GM19238 (cell line): ENCODE results near the gene SETD7.

ENCODE experiments used
- DNase-seq: peaks from one replicate; pipeline ENCODE4 v3.0.0; 2011; ENCODE audit warnings: low spot score; ENCODE audit not compliant: insufficient read length

Gene SETD7

DNA sequence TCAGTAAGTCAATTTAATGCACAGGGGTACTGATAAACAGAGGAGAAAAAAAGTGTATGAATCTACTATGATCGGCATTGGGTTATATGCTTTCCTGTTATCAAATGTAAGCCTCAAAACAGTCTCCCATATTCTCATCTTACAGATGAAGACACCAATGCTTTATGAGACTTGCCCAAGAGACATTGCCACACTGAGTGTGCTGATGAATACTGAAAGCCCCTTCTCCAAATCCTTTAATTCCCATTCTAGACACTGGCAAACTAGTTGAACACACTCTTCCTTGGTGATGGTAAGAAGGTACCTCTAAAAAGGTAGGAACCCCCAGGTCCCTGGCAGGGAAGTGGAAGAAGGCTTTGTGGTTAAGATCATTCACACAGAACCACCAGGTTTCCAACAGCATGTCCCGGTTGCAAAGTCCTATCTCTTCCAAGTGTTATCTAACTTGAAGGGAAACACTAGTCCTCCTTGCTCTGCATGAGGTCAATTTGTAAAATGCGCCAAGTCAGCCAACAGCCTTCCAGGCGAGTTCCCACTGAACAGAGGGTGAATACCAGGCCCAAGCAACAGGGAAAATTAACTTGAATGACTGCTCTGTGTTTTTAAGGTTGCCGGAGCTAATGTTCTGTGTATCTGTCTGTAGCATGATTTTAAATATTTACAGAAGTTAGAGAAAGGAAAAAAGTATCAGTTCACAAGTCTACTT is 5.1 kb downstream of the SETD7 start:
- no peak for DNase-seq

DNA sequence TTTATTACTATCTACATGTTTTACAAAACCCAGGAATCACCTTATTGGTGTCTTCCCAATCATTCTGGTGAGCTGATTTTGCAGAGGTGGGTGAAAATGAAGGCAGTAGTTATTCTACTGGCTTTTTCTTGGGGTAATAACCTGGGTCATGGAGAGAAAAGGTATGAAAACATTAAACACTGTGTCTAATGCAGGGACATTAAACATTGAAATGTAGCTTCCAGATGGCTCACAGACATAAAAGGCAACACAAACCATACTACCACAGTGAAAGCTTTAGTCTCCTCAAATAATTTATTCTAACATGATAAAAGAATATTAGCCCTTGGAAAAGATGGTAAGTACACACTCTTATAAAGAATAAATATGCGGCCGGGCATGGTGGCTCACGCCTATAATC is 8.0 kb downstream of the SETD7 start:
- no peak for DNase-seq

DNA sequence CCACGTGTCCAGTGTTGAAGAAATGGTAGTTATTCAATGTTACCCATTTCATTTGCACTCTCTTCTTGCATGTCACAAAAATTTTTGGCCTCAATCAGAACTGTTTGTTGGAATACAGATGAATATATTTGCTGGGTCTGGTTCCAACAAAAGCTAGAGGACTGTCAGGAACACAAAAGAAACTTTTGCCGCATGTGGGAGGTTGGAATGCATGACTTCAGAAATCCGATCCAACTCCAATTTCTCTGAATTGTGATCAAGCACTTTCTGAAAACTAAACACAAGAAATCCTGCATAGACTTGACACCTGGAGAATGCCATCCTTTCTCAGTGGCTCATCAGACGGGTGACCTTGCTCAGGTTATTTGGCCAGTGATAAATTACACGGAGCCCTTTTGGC is 15.4 kb downstream of the SETD7 start:
- DNase-seq, result no peak

DNA sequence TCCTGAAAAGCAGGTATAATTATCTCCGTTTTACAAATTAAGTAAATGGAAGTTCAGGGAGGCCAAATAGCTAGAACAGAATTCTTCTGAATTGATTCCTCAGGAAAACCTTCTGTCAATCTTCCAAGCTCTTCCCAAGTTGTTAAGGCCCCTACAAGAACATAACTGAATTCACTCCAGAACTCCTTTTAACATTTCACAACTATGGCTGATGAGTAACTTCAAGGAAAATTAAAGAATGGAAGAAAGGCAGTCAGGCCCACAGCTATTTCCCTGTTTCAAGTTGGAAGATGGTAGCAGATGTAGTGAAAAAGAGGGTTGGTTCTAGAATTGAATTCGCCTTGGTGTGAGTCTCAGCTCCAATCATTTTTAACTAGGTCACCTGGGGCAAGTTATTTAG is 15.9 kb downstream of the SETD7 start:
- DNase-seq, result no peak

DNA sequence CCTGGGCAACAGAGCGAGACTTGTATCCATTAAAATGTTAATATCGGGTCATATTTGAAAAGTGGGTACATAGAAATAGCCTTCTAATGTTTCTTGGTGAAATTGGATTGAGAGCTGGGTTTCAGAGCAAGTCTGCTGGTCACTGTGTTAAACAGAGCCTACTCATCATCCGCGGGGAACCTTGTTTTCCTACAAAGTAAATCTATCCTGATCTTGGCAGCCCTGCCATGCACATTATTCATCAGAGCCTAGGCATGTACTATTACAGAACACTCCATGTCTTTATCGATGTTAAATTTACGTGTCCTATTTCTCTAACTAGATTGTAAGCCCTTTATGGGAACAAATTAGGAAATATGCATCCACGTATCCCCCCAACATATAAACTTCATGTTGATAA is 18.7 kb downstream of the SETD7 start:
- no peak for DNase-seq

DNA sequence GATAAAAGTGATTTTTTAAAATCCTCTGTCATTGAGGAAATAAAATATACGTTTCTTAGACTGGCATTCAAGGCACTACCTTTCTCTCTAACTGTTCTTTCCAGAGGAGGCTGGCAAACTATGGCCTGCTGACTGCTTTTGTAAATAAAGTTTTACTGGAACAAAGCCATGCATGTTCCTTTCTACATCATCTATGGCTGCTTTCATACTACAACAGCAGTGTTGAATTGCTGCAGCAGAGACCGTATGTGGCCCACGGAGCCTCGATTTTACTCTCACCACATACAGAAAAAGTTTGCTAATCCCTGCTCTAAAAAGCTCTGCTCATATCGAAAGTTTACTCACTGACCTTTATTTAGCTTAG is 20.2 kb downstream of the SETD7 start:
- no peak for DNase-seq

DNA sequence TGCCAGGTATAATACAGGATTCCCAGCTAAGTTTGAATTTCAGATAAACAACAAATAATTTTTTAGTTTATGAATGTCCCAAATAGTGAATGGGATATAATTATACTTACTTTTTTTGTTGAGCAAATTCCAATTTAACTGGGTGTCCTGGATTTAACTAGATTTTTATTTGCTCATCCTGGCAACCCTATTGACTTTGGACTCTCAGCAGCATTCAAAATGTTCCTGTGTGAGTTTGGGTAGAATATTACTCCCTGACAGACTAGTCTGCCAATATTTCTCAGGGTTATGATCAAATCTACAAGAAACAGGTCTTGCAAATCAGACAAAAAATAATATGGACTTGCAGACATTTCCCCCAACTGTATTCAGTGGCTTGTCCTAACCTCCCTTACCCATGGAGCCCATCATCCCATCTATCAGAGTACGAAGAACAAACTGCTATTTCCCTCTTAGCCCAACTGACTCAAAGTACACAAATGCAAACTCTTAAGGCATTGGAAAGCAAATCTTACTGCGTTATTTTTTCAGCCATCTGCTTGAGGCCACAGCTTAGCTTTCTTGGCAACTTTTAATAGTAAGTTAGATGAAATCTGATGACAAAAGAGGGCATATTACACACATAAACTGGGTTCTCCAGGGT is 20.7 kb downstream of the SETD7 start:
- no peak for DNase-seq

DNA sequence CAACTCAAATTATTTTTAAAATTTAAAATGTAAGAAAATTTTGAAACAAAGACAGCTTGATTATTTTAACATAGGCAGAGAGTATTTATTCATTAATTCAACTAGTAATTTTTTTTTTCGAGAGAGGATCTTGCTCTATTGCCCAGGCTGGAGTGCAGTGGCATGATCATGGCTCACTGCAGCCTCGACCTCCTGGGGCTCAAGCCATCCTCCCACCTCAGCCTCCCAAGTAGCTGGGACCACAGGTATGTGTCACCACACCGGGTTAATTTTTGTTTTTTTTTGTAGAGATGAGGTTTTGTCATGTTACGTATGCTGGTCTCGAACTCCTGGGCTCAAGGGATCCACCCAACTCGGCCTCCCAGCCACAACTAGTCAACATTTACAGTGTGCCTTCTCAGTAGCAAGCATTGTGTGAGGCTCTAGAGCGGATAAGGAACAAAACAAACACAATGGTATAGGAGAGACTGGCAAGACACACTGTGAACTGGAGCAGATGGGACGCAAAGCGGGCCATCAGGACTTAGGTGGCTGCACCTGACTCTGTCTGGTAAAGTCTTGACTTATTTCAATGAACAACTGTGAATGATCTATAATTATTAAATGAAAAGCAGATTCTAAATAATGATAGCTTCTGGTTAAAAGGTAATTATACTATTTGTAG is 21.6 kb downstream of the SETD7 start:
- DNase-seq, result no peak

DNA sequence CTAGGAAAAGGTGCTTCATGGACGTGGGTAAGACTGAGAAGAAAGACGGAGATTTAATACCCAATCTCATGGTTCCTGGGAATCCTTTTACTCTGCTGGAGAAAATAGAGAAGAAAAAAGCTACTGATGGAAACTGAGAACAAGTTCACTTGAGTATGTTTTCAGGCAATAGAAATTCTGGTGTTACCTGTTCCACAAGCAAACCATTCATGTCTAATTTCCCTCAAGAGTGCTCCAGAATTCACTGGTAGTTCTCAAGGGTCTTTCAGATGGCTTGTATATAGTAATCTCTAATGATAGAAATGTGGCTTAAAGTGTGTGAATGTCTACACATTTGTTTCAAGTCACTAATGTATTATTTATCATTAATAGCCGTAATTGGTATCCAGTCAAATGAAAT is 22.5 kb downstream of the SETD7 start:
- no peak for DNase-seq

DNA sequence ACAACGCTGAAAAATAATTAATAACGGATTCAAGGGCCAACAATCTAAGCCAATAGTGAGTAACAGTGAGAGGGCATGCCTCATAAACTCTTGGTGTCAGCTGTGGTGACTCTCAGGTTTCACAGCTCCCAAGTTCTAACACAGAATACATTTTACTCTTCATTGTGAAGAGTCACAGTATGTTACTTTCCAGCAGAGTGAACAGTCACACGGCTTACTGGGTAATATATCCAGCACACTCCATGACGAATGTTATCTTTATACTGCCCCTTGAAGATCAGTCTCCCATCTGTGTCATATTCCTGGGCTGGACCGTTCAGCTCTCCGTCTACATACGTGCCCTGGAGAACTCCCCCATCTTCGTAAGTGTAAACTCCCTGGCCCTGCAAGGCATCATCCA is 23.1 kb downstream of the SETD7 start:
- no peak for DNase-seq

DNA sequence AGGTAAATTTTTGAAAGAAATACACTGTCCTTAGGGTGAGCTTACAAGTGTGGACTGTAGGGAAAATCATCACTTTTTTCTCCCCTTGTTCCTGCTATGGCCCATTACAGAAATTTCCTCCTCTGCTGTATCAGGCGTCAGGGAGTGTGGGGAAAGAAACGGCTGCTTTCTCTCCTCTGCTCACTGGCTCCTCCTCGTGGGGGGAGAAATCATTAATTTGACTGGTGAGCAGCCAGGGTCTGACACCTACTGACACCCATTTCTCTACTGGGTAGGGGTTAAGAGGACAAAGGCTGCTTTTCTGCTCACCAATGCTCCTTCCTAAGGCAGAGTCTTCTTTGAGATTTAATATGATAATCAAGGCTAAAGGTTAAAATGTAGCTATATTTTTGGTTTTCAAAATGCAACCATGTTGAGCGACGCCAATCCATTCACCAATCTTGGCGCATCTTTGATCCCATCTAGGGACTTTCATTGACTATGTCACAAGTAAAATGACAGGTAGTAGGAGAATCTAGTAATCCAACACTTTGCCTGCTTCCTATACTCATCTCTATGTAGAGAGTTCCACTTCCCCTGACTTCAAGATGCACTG is 25.1 kb downstream of the SETD7 start:
- peak; percentile 42 for DNase-seq

DNA sequence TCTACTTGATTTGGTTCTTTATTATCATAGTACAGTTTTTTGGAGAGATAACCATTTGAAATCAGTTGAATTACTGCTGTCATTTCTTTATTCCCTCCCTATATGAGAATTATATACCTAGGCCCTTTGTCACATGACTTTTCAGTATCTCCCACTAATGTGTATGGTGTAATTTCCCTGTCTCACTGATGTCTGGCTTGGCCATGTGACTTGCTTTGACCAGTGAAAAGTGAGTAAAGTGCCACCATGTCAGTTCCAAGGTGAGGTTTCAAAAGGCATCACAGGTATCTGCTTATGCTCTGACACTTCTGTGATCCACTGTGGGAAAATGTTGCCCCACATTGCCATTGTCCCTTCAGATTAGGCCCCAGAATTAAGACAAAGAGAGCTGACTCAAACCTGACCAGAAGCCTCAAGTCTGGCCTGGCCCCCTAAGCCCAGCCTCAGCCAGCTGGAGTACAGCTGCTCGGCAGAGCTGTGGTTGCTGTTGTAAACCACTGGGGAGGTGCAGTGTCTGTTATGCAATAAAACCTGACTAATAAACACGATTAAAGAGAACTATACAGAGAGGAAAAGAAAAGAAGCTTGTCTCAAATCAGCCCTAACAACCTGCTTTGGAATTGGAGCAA is 27.5 kb downstream of the SETD7 start:
- DNase-seq, result peak; percentile 27

DNA sequence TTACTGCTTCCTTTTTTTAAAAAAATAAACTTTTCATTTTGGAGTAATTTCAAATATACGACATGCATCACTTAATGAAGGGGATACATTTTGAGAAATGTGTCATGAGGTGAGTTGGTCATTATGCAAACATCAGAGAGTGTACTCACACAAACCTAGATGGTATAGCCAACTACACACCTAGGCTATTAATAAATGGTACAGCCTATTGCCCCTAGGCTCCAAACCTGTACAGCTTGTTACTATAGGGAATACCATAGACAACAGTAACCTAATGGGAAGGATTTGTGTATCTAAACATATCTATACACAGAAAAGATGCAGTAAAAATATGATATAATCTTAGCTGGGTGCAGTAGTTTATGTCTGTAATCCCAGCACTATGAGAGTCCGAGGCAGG is 29.1 kb downstream of the SETD7 start:
- no peak for DNase-seq

DNA sequence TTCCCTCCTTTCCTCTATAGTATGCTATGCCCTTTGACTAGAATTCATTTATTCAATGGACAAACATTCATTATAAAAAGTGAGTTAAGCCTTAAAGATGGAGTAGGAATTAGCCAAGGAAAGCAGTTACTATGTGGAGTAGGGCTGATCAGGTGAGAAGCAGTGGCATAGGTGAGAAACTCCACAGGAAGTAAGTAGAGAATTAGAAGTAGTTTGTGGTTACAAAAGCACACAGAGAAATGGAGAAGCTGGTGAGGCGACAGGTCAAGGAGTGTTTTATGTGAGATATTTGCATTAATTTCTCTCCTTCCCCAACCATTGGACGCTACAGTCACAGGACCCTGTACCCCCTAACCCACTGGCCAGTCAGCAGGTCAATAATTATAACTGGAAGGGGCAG is 30.6 kb downstream of the SETD7 start:
- no peak for DNase-seq

DNA sequence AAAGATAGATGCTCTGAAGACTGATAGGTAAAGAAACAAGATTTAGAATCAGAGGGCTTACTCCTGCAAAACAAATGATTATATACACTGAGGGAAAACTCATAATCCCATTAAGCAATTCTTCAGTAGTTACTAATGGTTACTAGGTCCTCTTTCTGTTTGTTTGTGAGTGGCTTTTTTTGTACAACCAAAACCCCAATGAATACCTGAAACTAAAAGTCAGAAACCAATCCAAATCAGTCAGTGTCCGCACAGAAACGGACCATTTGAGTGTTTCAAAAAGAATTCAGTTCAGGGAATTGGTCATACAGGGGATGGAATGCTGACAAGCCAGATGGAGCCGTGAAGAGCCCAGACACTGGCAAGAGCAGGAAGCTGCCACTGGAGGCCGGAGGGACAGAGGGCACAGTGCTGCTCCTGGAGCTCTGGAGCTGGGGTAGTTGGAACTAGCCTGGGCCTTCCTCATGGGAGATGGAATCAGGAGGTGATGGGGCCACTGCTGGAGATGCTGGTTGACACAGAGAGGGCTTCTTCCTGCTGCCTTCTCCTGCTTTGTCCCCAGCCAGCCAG is 31.9 kb downstream of the SETD7 start:
- DNase-seq, result no peak

DNA sequence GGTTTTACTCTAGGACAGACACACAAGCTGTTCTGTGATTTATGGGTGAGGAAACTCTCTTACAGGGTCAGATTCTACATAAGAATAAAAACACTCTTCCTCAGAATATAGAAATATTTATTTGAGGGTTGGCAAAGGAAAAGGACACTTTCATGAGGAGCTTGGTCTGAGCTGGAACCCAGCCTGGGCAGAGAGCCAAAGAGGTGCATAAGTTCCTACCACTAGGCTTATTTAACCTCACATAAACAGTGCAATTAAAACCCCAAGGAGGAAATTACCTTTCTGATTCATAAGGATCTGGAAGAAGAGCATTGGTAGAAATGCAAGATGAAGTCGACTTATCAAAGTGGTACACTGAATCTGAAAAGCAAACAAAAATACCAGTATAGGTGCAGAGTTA is 32.9 kb downstream of the SETD7 start:
- no peak for DNase-seq

DNA sequence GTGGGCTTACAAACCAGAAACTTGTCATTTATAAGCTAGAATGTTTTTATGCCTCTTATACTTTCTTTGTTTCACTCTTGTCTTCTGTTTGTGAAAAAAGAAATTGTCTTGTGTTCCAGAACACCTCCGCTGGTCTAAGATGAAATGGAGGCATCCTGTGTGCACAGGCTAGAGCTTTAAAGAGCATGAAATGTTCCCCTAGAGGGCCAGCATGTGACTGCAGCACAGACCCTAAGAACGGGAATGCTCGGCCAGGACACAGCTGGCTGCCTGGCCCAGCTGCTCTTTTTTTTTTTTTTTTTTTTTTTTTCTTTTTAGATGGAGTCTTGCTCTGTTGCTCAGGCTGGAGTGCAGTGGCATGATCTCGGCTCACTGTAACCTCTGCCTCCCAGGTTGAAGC is 33.6 kb downstream of the SETD7 start:
- no peak for DNase-seq

DNA sequence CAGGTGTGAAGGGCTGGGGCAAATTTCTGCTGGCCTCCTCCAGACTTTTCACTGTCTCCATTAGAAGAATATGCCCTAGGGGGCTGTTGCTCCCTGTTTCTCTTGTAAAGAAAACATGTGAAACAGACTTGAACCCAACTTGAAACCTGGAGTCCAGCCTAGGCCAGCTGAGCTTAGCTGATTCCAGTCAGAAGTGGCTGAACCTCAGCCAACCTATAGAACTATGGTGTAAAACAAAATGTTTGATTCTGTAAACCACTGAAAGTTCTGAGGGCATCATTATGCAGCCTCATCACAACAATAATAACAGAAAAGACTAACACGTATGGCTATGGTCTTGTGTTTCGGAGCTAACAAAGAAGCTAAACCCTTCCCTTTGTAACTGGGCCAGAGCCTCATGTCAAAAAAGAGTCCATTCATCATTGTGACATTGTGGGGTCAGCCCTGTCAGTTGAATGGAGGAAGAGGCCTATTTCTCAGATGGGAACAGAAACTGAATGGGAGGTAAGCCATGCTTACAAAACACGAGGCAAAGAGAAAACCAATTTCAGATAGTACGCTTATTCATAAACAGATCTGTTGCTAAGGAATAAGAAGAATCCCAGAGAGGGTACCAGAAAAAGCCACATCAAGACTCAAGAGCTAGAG is 34.1 kb downstream of the SETD7 start:
- no peak for DNase-seq

DNA sequence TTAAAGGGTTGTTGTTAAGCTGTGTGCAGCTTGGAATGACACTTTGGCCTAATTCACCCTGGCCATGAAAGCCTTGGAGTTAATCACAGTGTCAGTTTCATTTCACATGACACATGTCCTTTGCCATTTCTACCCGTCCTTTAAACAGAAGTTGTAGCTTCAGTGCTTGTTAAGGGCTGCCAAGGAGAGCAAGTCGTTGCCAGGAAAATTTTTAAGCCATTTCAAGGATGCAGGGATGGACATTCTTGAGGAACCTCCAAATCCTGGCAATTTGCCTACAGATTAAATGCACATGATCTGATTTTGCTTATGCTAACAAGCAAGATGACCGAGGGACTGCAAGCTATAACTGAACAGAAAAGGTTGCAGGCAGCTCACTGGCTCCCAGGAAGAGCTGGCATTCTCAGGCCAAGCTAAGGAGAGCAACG is 40.5 kb downstream of the SETD7 start:
- DNase-seq, result no peak

DNA sequence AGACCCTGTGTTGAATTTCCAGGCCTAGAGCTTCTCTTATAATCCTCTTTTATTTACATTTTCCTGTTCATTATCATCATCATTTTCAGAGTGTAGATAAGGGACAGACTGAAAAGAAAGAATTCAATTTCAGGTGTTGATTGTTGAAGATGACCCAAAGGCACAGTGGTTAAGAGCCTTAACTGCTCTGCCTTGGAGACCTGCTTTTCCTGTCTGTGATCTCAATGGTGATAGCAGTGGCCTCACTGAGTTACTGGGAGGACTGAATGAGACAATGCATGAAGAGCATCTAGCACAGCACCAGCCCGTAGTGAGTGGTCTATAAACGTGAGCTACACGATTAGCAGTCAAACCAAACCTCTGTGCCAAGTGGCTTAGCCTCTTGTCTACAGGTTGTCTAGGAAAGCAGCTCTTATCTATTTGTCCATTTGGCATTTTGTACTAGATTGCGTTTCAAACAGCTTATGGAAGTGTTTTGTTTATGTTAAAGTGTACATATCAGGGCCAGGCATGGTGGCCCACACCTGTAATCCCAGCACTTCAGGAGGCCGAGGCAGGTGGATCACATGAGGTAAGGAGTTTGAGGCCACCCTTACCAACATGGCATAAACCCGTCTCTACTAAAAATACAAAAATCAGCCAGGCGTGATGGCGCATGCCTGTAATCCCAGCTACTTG is 41.5 kb downstream of the SETD7 start:
- no peak for DNase-seq

DNA sequence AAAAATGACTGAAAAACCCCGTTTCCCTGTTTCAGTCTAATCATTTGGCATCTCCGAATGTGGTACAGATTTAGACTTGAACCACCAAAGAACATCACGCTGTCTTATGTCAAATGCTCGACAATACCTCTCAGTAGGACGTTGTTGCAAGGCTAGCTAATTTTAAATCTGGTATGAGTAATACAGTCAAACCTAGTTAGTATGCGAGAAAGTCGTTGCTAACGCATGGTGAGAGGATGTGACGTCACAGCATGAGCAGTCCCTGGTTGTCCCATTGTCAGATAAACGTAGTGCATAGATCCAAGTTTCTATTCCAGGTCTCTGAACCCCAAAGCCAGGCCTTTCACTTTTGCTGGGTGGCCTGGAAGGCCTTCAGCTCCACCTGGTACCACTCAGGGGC is 44.7 kb downstream of the SETD7 start:
- DNase-seq, result no peak
